HepG2 (cell line): ENCODE measurements around the gene MPV17L2. TPM values are rescaled to one million over a fixed set of nuclear protein-coding genes. Genes with fewer than 3 reads are reported as not detected.

Experiments used
- ADNP ChIP-seq: sonication (generic); formaldehyde crosslinking; IDR thresholded peaks from 2 replicates; pipeline ENCODE4 v1.4.0; 2020; ENCODE audit warnings: missing genetic modification reagents
- AGO1 ChIP-seq: fragments of 200-400 bp; formaldehyde crosslinking; IDR thresholded peaks from 2 replicates; pipeline ENCODE4 v1.6.1; 2017; ENCODE audit warnings: mild to moderate bottlenecking, low read depth, low read length, moderate library complexity; ENCODE audit not compliant: poor library complexity, severe bottlenecking
- ESRRA ChIP-seq: sonication (generic); formaldehyde crosslinking; IDR thresholded peaks from 2 replicates; pipeline ENCODE4 v1.5.1; 2020; ENCODE audit warnings: mild to moderate bottlenecking, low read depth, missing genetic modification reagents
- GATAD2A ChIP-seq: IDR thresholded peaks from 2 replicates; pipeline ENCODE4 v1.6.1; 2016
- KAT7 ChIP-seq: IDR thresholded peaks from 2 replicates; pipeline ENCODE4 v1.6.1; 2018; ENCODE audit warnings: borderline replicate concordance, missing compliant biosample characterization
- MYC ChIP-seq: sonication (generic); formaldehyde crosslinking; IDR thresholded peaks from 2 replicates; pipeline ENCODE4 v1.9.0; 2021; ENCODE audit warnings: missing genetic modification reagents, borderline replicate concordance
- SOX5 ChIP-seq: IDR thresholded peaks from 2 replicates; pipeline ENCODE4 v1.6.1; 2016; ENCODE audit warnings: borderline replicate concordance
- ZMYM2 ChIP-seq: sonication (generic); formaldehyde crosslinking; IDR thresholded peaks from 2 replicates; pipeline ENCODE4 v1.8.0; 2022; ENCODE audit warnings: mild to moderate bottlenecking, missing genetic modification reagents
- ZNF160 ChIP-seq: sonication (generic); formaldehyde crosslinking; IDR thresholded peaks from 2 replicates; pipeline ENCODE4 v1.8.0; 2022; ENCODE audit warnings: mild to moderate bottlenecking, inconsistent platforms, missing genetic modification reagents
- ZNF383 ChIP-seq: sonication (generic); formaldehyde crosslinking; IDR thresholded peaks from 2 replicates; pipeline ENCODE4 v1.4.0; 2020; ENCODE audit warnings: missing genetic modification reagents, mild to moderate bottlenecking, borderline replicate concordance
- ZNF512B ChIP-seq: sonication (generic); formaldehyde crosslinking; IDR thresholded peaks from 2 replicates; pipeline ENCODE4 v1.5.1; 2020; ENCODE audit warnings: missing genetic modification reagents, mild to moderate bottlenecking, borderline replicate concordance
- ZNF557 ChIP-seq: sonication (generic); formaldehyde crosslinking; IDR thresholded peaks from 2 replicates; pipeline ENCODE4 v1.4.0; 2020; ENCODE audit warnings: missing genetic modification reagents
- ZNF720 ChIP-seq: sonication (generic); formaldehyde crosslinking; IDR thresholded peaks from 2 replicates; pipeline ENCODE4 v1.4.0; 2020; ENCODE audit warnings: missing genetic modification reagents
- ZNF724P ChIP-seq: sonication (generic); formaldehyde crosslinking; IDR thresholded peaks from 2 replicates; pipeline ENCODE4 v1.8.0; 2022; ENCODE audit warnings: missing genetic modification reagents, borderline replicate concordance
- ZNF75D ChIP-seq: sonication (generic); formaldehyde crosslinking; IDR thresholded peaks from 2 replicates; pipeline ENCODE4 v1.8.1; 2023; ENCODE audit warnings: missing genetic modification reagents, mild to moderate bottlenecking, borderline replicate concordance
- polyA plus RNA-seq, 8 experiments: library from polyadenylated mRNA; depleted of rRNA in 3 of 8; stranded (reverse) in 7 of 8; unstranded in 1 of 8; fragments of >200 nt; fragmentation: Illumina TruSeq in 4 of 8; extraction: Trizol in 4 of 8; gene quantifications; 2 replicates each; pipeline versions ENCODE4 v1.2.1 to v1.2.3, GENCODE V29; 2011 to 2016; ENCODE audit warnings: low read depth in 4 of 8, missing spikeins in 1 of 8, mixed read lengths in 1 of 8; ENCODE audit not compliant: insufficient read depth in 1 of 8
- total RNA-seq, 5 experiments: library from RNA; depleted of rRNA; stranded (reverse); fragments of >200 nt; fragmentation: Illumina TruSeq; extraction: Trizol; gene quantifications; 2 replicates each; pipeline ENCODE4 v1.2.3, GENCODE V29; 2016; ENCODE audit warnings: low read depth in 1 of 5
- TF ChIP-seq, protein P1 (sequence below): sonication (generic); formaldehyde crosslinking; conservative IDR thresholded peaks from 2 replicates; pipeline ENCODE4 v1.4.0; 2020; ENCODE audit warnings: missing genetic modification reagents
- TF ChIP-seq, protein P2 (sequence below), 2 experiments: sonication (generic) in 1 of 2; formaldehyde crosslinking in 1 of 2; IDR thresholded peaks; 2 replicates each; pipeline versions ENCODE4 v1.5.1 to v1.6.1; 2011 to 2020; ENCODE audit warnings: borderline replicate concordance in 1 of 2, low read depth in 1 of 2, low read length in 1 of 2, mild to moderate bottlenecking in 1 of 2, missing genetic modification reagents in 1 of 2, moderate library complexity in 1 of 2
- TF ChIP-seq, protein P3 (sequence below): IDR thresholded peaks from 2 replicates; pipeline ENCODE4 v1.6.1; 2016; ENCODE audit warnings: low read depth, missing genetic modification reagents, missing compliant biosample characterization

Gene MPV17L2
- total and polyA plus RNA-seq, 2 of the 13 experiments (the other 11 are each of a cell fraction or from before 2014, with no cell fraction given): 13.6 to 16.7 TPM

DNA sequence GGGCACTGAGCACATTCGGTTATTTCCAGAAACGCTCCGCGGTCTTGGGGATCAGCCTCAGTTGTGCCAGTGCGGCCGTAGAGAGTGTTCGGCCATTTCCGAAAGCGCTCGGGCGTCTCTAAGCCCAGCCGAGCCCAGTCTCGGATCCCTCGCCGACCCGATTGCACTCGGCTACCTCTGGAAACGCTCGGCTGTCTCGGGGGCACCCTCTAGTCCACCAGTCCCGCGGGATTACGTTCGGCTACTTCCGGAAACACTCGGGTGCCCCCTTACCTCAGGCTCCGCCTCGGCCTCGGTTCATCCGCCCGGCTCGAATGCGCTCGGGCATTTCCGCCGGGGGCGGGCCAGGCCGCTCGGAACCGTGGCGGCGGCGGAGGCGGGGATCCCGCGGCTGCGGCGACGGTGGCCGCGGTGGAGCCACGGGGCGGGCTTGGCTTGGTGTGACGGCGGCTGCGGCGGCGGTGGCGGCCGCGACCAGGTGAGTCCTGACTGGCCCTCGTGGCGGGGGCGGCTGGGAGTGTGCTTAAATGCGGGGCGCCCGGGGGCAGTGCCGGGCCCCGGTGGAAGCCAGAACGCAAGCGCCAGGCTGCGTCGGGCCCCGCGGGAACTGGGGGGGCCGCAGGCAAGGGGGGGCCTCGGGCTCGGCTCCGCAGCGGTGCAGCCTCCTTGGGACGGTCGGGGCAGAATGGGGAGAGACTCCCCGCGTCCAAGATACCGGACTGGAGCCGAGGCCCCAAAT is 40.0 kb upstream of the MPV17L2 start, which contains the start of gene PIK3R2 (continued):
- TF ChIP-seq ZNF557 (peak; percentile 18; the same call in 1 of the 2 replicates), ESRRA (no peak), ZNF383 (no peak), KAT7 (no peak), ZNF724P (CRISPR knock-in tag) (no peak), MYC (peak; percentile 53; the same call in 1 of the 2 replicates), ZMYM2 (CRISPR knock-in tag) (no peak), ZNF512B (no peak), ZNF720 (CRISPR knock-in tag) (no peak), ZNF160 (CRISPR knock-in tag) (peak; percentile 20; the same call in 1 of the 2 replicates), AGO1 (no peak), ZNF75D (CRISPR knock-in tag) (no peak), ADNP (CRISPR knock-in tag) (no peak), SOX5 (no peak), GATAD2A (no peak)
- TF ChIP-seq, protein P1, sequence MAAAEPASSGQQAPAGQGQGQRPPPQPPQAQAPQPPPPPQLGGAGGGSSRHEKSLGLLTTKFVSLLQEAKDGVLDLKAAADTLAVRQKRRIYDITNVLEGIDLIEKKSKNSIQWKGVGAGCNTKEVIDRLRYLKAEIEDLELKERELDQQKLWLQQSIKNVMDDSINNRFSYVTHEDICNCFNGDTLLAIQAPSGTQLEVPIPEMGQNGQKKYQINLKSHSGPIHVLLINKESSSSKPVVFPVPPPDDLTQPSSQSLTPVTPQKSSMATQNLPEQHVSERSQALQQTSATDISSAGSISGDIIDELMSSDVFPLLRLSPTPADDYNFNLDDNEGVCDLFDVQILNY (CRISPR knock-in tag): no peak
- TF ChIP-seq, protein P2, sequence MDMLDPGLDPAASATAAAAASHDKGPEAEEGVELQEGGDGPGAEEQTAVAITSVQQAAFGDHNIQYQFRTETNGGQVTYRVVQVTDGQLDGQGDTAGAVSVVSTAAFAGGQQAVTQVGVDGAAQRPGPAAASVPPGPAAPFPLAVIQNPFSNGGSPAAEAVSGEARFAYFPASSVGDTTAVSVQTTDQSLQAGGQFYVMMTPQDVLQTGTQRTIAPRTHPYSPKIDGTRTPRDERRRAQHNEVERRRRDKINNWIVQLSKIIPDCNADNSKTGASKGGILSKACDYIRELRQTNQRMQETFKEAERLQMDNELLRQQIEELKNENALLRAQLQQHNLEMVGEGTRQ (IDR thresholded peaks at IDR 0.05; ENCODE audit: low read depth, low read length): no peak
- TF ChIP-seq, protein P2 (CRISPR knock-in tag; IDR thresholded peaks at IDR 0.05; ENCODE audit: borderline replicate concordance): no peak; the same call in 1 of the 2 replicates
- TF ChIP-seq, protein P3, sequence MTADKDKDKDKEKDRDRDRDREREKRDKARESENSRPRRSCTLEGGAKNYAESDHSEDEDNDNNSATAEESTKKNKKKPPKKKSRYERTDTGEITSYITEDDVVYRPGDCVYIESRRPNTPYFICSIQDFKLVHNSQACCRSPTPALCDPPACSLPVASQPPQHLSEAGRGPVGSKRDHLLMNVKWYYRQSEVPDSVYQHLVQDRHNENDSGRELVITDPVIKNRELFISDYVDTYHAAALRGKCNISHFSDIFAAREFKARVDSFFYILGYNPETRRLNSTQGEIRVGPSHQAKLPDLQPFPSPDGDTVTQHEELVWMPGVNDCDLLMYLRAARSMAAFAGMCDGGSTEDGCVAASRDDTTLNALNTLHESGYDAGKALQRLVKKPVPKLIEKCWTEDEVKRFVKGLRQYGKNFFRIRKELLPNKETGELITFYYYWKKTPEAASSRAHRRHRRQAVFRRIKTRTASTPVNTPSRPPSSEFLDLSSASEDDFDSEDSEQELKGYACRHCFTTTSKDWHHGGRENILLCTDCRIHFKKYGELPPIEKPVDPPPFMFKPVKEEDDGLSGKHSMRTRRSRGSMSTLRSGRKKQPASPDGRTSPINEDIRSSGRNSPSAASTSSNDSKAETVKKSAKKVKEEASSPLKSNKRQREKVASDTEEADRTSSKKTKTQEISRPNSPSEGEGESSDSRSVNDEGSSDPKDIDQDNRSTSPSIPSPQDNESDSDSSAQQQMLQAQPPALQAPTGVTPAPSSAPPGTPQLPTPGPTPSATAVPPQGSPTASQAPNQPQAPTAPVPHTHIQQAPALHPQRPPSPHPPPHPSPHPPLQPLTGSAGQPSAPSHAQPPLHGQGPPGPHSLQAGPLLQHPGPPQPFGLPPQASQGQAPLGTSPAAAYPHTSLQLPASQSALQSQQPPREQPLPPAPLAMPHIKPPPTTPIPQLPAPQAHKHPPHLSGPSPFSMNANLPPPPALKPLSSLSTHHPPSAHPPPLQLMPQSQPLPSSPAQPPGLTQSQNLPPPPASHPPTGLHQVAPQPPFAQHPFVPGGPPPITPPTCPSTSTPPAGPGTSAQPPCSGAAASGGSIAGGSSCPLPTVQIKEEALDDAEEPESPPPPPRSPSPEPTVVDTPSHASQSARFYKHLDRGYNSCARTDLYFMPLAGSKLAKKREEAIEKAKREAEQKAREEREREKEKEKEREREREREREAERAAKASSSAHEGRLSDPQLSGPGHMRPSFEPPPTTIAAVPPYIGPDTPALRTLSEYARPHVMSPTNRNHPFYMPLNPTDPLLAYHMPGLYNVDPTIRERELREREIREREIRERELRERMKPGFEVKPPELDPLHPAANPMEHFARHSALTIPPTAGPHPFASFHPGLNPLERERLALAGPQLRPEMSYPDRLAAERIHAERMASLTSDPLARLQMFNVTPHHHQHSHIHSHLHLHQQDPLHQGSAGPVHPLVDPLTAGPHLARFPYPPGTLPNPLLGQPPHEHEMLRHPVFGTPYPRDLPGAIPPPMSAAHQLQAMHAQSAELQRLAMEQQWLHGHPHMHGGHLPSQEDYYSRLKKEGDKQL (CRISPR knock-in tag): no peak
